ENCODE data around the gene NPHS2.
"Not testable (repeated sequence)": the region's sequence is repeated elsewhere in the genome, so short reads cannot be mapped to it uniquely, and the experiment has no call there.

The NPHS2 gene

GRCh38 chr1:179545321-179545720, 30.4 kb downstream of the NPHS2 start:
- DNase-seq, result no peak

GRCh38 chr1:179541774-179542173, 34.0 kb downstream of the NPHS2 start:
- DNase-seq, result no peak

- DNase-seq, result no peak
Measured at GRCh38 chr1:179530352-179530751, 45.4 kb downstream of the NPHS2 start.

GRCh38 chr1:179529482-179530195, 46.1 kb downstream of the NPHS2 start:
- no peak for DNase-seq

GRCh38 chr1:179518544-179518943, 57.2 kb downstream of the NPHS2 start:
- not testable (repeated sequence) for DNase-seq

- DNase-seq, result no peak
Measured at GRCh38 chr1:179516976-179517705, 58.6 kb downstream of the NPHS2 start.

GRCh38 chr1:179510038-179510437, 65.7 kb downstream of the NPHS2 start:
- DNase-seq, result no peak

GRCh38 chr1:179509384-179509783, 66.4 kb downstream of the NPHS2 start:
- no peak for DNase-seq

GRCh38 chr1:179506199-179506598, 69.5 kb downstream of the NPHS2 start:
- no peak for DNase-seq
